AG09309 (cell line): Measurements from ENCODE around the gene CCND1.

Experiments used
- DNase-seq: peaks from one replicate; pipeline ENCODE4 v3.0.0-alpha.2; 2010; ENCODE audit warnings: low read depth
- H3K4me3 ChIP-seq: 2 replicates; pipeline ENCODE4 v1.5.1; 2011; ENCODE audit warnings: mild to moderate bottlenecking, low read depth, low read length, moderate library complexity; ENCODE audit not compliant: control insufficient read depth
- TF ChIP-seq, protein P1 (sequence below): IDR thresholded peaks from 2 replicates; pipeline ENCODE4 v1.5.1; 2011; ENCODE audit warnings: mild to moderate bottlenecking, low read depth, low read length, inconsistent platforms; ENCODE audit not compliant: insufficient read depth, control insufficient read depth; ENCODE audit errors: missing control alignments

CCND1 gene

DNA sequence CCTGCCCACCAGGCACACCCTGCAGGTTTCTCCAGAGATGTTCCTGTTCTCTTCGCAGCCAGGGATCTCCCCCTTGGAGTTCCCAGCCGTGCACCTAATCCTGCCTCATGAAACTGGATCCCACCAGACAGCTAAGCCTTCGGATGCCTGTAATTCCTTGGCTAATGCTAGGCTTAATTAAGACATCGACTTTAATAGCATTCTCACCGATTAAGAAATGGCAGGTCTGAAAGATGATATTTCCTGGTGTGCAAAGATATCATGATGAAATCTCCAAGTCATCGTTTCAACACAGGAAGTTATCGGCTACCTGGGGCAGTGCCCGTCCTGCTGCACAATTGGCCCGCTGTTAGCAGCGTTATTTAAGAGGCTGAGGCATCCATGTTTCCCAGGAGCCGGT, 41.5 kb upstream of the CCND1 start:
- peak; percentile 34 for DNase-seq
- TF ChIP-seq, protein P1, sequence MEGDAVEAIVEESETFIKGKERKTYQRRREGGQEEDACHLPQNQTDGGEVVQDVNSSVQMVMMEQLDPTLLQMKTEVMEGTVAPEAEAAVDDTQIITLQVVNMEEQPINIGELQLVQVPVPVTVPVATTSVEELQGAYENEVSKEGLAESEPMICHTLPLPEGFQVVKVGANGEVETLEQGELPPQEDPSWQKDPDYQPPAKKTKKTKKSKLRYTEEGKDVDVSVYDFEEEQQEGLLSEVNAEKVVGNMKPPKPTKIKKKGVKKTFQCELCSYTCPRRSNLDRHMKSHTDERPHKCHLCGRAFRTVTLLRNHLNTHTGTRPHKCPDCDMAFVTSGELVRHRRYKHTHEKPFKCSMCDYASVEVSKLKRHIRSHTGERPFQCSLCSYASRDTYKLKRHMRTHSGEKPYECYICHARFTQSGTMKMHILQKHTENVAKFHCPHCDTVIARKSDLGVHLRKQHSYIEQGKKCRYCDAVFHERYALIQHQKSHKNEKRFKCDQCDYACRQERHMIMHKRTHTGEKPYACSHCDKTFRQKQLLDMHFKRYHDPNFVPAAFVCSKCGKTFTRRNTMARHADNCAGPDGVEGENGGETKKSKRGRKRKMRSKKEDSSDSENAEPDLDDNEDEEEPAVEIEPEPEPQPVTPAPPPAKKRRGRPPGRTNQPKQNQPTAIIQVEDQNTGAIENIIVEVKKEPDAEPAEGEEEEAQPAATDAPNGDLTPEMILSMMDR: no peak
- no peak overlapping the region for H3K4me3 ChIP-seq

DNA sequence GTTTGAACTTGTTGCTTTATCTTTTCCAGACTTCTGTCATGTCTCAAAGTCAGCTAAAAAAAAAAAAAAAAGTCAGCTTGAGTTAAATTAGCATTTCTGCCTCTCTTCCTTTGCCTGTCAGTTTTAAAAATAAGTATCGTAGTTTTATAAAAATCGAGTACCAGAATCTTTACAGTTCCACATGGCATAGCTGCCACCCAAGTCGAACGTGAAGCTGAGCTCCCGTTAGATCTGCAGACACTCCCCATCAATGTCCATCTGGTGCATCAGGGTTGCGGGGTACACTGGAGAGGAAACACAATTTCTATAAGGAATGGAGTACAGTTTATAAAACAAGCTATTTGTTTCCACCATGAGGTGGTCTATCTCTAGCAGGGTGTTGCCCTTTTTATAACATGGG, 41.0 kb upstream of the CCND1 start:
- TF ChIP-seq, protein P1: no peak
- no peak for DNase-seq

DNA sequence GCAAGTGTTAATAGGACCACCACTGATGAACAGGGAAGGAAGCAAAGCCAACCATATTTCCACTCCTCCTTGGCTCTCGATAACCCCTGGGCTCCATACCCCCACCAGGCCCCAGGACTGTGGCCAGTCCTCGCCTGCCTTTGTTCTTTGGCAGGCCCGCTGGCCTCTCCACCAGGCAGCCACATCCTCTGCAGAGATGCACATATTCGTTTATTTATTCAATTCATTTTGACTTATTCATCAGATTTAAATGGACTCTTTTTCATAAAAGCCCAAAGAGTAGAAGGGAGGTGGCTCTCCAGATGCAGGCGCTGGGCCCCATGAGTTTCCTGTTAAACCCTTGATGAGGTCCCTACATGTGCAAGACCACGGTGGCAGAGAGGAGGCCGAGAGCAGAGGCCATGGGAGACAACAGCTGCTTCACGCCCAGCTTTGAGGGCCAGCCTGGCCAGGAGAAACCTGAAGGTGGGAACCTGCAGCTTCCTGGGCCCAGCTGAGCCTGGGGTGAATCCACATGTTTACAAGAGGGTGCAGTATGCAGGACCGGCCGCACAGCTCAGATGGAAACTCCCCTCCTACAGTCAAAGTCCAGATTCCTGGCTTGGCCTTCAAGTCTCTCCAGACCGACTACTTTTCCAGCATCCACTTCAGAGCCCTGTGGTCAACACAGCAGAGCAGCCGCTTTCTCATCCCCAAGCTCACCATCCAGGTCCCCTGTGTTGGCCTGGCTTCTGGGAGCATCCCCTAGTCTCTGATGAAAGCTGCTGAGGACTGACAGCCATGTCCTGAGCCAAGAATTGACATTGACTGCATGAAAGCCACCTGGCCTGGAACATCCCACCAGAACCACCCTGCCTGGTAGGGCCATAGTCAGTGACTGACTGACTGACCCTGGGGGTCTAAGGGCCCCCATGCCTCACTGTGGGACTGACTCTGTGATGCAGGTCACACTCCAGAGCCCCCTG, 39.7 kb upstream of the CCND1 start:
- H3K4me3 ChIP-seq: no peak overlapping the region
- TF ChIP-seq, protein P1: no peak
- DNase-seq: no peak

More for the DNA sequence above, 41.0 kb upstream of the CCND1 start:
- H3K4me3 ChIP-seq: no peak overlapping the region

DNA sequence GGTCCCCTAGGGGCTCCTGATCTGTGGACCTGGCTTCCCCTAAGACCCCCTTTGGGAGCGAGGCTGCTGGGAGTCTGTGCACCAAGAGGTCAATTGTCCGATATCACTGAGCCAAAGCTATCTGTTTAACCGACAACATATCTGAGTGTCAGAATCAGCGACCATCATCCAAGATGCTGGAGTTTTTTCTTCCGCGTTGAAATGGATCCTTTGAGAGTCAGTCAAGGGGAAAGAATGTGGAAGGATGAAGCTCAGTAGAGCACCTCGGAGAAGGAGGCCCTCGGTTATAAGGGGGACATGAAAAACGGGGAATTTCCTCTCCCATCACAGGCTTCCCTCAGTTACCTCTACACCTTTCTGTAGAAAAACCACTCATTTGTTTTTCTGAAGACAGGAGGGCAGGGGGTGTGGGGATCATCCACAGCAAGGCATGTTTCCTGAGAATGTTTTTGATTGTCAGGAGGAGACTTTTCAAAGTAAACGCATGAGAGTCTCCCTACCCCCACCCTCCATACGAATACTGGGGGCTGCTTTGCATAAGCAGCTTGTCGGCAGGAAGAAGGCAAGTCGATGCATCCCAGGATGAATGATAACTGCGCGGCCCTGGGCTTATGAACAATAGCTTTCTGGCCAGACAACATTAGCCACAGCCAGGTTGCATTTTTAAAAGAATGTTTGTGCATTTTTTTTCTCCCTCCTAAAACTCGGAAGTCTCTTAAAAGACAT, 37.7 kb upstream of the CCND1 start:
- no peak for DNase-seq
- TF ChIP-seq, protein P1: no peak
- no peak overlapping the region for H3K4me3 ChIP-seq

DNA sequence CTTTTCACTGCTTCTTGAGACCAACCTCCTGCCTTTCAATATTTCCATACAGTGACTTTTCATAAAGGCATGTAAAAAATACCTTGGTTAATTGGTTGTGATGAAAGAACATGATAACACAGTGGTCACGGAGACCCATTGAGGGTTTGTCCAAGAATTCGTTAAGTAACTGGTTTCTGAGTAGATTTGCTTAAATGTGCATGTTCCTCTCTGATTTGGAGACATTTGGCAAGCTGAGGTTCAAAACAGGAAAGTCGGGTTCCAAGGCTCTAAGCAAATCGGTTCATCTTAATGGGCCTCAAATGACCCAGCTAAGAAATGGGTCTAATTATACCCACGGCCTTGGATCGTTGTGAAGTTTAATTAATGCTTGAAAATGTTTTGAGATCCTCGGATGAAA, 36.9 kb upstream of the CCND1 start:
- TF ChIP-seq, protein P1: no peak
- DNase-seq: no peak
- no peak overlapping the region for H3K4me3 ChIP-seq

DNA sequence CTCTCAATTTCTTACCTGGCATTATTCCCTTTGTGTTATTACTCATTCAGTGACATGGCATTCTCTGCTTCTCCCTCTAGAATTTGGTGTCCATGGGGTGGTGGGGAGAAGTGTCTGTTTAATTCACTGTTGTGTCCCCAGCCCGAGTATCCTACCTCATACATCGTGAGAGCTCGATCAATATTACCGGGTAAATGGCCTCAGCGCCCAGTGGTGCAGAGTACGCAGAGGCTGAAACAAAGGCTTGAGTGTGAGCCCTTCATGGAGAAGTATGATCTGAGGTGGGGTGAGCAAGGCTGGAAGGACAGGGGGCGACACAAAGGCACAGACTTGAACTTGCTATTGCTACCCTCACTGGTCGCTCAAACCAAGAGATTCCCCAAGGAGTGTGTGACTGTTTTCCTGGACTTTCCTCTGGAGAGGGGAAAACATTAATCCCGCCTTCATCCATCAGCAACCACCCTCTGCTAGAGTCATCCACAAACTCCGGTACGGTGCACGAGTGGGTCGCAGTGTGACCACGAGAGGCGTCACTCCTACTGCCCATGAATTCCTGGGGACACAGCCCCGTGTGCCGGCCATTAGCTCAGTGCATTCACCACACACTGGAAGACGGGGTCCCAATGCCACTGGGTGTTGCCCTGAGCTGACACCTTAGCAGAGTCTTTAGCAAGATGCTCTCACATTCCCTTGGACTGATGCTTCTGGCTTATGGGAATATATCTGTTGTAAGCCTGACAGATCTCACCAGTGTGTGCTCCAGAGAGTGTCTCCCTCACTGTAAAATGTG, 35.0 kb upstream of the CCND1 start:
- DNase-seq: no peak
- TF ChIP-seq, protein P1: no peak
- no peak overlapping the region for H3K4me3 ChIP-seq
